OCI-LY7 (cell line): Measurements from ENCODE around the gene ITSN1. TPM values are rescaled to one million over a fixed set of nuclear protein-coding genes. Genes with fewer than 3 reads are reported as not detected.

ENCODE experiments used
- BruUV-seq: library from RNA; stranded (reverse); fragments of 400-500 nt; replicated peaks from 2 replicates; lab custom pipeline; 2021; lab: Mats Ljungman, UMichigan
- CTCF ChIA-PET: fragments of 300-600 bp; sonication (Branson Sonifier 250); formaldehyde crosslinking; loops from one replicate; lab custom pipeline; 2022; ENCODE audit warnings: antibody characterized with exemption; ENCODE audit not compliant: unreplicated experiment; lab: Charles Lee
- POLR2A ChIA-PET: fragments of 300-600 bp; sonication (Branson Sonifier 250); formaldehyde crosslinking; loops from one replicate; lab custom pipeline; 2022; ENCODE audit warnings: antibody characterized with exemption; lab: Charles Lee
- DNase-seq: peaks from one replicate; pipeline ENCODE4 v3.0.0-alpha.2; 2015; ENCODE audit warnings: low spot score
- H2AFZ ChIP-seq: fragments of 200-600 bp; sonication (generic), shearing (Covaris generic); 2 replicates; pipeline ENCODE4 v1.6.1; 2014; ENCODE audit warnings: mild to moderate bottlenecking, antibody characterized with exemption, low read length, moderate library complexity
- H3K27ac ChIP-seq: fragments of 200-600 bp; sonication (generic); 2 replicates; pipeline ENCODE4 v1.5.1; 2014; ENCODE audit warnings: mixed run types, low read depth, mild to moderate bottlenecking, moderate library complexity, low read length, inconsistent platforms; ENCODE audit not compliant: poor library complexity, severe bottlenecking
- H3K36me3 ChIP-seq: fragments of 200-600 bp; sonication (generic); 2 replicates; pipeline ENCODE4 v1.6.1; 2014; ENCODE audit warnings: mild to moderate bottlenecking, antibody characterized with exemption, low read length, moderate library complexity, mixed read lengths; ENCODE audit not compliant: insufficient read depth
- H3K4me1 ChIP-seq: fragments of 200-600 bp; sonication (generic); 2 replicates; pipeline ENCODE4 v1.5.1; 2014; ENCODE audit warnings: mild to moderate bottlenecking, low read length; ENCODE audit not compliant: insufficient read depth, poor library complexity, severe bottlenecking
- H3K4me2 ChIP-seq: fragments of 200-600 bp; sonication (generic); 2 replicates; pipeline ENCODE4 v1.6.1; 2014; ENCODE audit warnings: mild to moderate bottlenecking, low read length
- H3K4me3 ChIP-seq: fragments of 200-600 bp; sonication (generic); 2 replicates; pipeline ENCODE4 v1.5.1; 2014; ENCODE audit warnings: mild to moderate bottlenecking, low read depth, low read length; ENCODE audit not compliant: poor library complexity, severe bottlenecking
- H3K79me2 ChIP-seq: fragments of 200-600 bp; sonication (generic); 2 replicates; pipeline ENCODE4 v1.6.1; 2016; ENCODE audit warnings: low read depth, mild to moderate bottlenecking, low read length, moderate library complexity, mixed read lengths; ENCODE audit not compliant: insufficient read depth
- H3K9me2 ChIP-seq: fragments of 200-600 bp; sonication (generic); 2 replicates; pipeline ENCODE4 v1.6.1; 2016; ENCODE audit warnings: mild to moderate bottlenecking, low read length, mixed read lengths; ENCODE audit not compliant: insufficient read depth
- H3K9me3 ChIP-seq: fragments of 200-600 bp; sonication (generic); 2 replicates; pipeline ENCODE4 v1.6.1; 2014; ENCODE audit warnings: mild to moderate bottlenecking, mixed run types, low read length, mixed read lengths
- H4K20me1 ChIP-seq: fragments of 200-600 bp; sonication (generic); 2 replicates; pipeline ENCODE4 v1.6.1; 2014; ENCODE audit warnings: mild to moderate bottlenecking, antibody characterized with exemption, low read length, moderate library complexity, mixed read lengths; ENCODE audit not compliant: insufficient read depth
- EZH2phosphoT487 ChIP-seq: fragments of 200-600 bp; sonication (generic); IDR thresholded peaks from 2 replicates; pipeline ENCODE4 v1.6.1; 2018; ENCODE audit warnings: low read depth, borderline replicate concordance, mild to moderate bottlenecking, mixed run types, antibody characterized with exemption, low read length, moderate library complexity, mixed read lengths
- intact Hi-C: fragments of 100-400 bp; cut with micrococcal nuclease; formaldehyde crosslinking; loops from one replicate; pipeline ENCODE4 v1.10.0; 2022; ENCODE audit not compliant: unreplicated experiment
- total RNA-seq, 2 experiments: library from RNA; depleted of rRNA in 1 of 2; stranded (reverse); fragments of >200 nt in 1 of 2; shearing (Covaris generic) in 1 of 2; gene quantifications; 2 replicates each; pipeline ENCODE4 v1.2.3, GENCODE V29; 2014 to 2022
- TF ChIP-seq, protein P1 (sequence below): fragments of 200-600 bp; sonication (generic); conservative IDR thresholded peaks from 2 replicates; pipeline ENCODE4 v1.5.1; 2014; ENCODE audit warnings: mild to moderate bottlenecking, antibody characterized with exemption, low read length, moderate library complexity, mixed read lengths

Gene ITSN1
- total RNA-seq, 2 experiments from 2014 or later: 0.60 to 5.9 TPM

DNA sequence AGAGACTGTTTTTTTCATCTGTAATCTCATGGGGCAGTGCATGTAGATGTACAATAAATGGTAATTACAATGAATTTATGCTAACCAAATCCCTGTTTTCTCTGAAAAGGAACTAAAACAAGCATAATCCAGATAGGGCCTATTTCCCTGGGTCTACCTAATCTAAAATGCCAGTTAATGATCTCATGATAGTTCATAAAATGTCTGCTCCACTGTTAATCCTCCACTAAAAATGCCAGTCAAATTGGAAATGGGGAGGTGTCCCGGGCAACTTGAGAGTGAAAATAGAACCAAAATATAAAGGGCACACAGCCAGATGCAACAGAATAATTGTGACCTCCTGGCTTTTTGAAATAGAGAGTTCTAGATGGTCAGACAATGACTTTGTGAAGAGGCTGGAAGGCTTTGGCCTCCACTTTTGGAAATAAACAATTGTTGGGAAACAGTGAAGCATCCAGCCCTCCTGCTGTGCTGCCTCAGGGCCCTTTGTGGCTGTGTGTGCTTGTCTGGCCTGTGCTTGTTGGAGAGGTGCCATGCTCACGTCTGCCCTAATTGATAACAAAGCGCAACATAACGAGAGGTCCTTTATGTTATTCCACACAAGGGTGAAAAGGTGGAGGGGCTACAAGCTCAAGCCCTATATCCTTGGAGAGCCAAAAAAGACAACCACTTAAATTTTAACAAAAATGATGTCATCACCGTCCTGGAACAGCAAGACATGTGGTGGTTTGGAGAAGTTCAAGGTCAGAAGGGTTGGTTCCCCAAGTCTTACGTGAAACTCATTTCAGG lies 175.6 kb downstream of the ITSN1 start:
- Histone ChIP-seq H3K4me1 (no peaks in the 10 kb centered on the region), H3K27ac (no peak overlapping the region), H3K9me2 (no peaks in the 10 kb centered on the region), H3K9me3 (no peaks in the 10 kb centered on the region), H3K79me2 (no peaks in the 10 kb centered on the region), H3K4me2 (no peak overlapping the region), H3K36me3 (no peaks in the 10 kb centered on the region), H3K4me3 (no peak overlapping the region), H2AFZ (no peak overlapping the region), H4K20me1 (no peaks in the 10 kb centered on the region)
- intact Hi-C loops: no loop called here
- DNase-seq: no peak
- CTCF ChIA-PET: no interaction called here
- TF ChIP-seq, protein P1, sequence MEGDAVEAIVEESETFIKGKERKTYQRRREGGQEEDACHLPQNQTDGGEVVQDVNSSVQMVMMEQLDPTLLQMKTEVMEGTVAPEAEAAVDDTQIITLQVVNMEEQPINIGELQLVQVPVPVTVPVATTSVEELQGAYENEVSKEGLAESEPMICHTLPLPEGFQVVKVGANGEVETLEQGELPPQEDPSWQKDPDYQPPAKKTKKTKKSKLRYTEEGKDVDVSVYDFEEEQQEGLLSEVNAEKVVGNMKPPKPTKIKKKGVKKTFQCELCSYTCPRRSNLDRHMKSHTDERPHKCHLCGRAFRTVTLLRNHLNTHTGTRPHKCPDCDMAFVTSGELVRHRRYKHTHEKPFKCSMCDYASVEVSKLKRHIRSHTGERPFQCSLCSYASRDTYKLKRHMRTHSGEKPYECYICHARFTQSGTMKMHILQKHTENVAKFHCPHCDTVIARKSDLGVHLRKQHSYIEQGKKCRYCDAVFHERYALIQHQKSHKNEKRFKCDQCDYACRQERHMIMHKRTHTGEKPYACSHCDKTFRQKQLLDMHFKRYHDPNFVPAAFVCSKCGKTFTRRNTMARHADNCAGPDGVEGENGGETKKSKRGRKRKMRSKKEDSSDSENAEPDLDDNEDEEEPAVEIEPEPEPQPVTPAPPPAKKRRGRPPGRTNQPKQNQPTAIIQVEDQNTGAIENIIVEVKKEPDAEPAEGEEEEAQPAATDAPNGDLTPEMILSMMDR: no peak
- TF ChIP-seq EZH2phosphoT487: no peak
- POLR2A ChIA-PET: no interaction called here
- no TSS peak for BruUV-seq

DNA sequence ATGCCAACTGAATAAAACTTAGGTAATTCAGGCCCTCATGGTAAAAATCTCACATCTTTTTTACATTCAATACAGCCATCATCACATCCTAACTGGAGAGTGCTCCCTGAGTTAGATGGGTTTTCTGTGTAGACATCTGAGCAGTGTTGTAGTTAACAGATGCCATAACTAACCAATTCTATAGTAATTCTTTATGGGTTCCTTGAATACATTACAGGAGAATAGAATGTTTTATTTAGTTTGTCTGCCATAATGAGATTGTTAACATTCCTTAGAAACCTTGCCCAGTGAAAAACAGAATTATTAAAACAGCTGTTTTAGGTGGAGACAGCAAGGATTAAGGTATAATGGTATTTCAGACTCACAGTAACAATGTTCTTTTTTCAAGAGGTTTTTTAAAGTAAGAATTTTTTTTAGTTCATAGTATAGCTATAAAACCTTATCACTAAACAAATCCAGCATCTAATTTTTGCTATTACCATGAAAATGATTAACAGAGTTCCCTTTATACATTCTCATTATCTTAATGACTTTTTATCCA lies 178.0 kb downstream of the ITSN1 start:
- H3K9me2 ChIP-seq: no peaks in the 10 kb centered on the region
- no peak overlapping the region for H3K4me3 ChIP-seq
- H3K4me1 ChIP-seq: no peaks in the 10 kb centered on the region
- no peaks in the 10 kb centered on the region for H3K36me3 ChIP-seq
- H4K20me1 ChIP-seq: no peaks in the 10 kb centered on the region
- no peaks in the 10 kb centered on the region for H3K79me2 ChIP-seq
- no peak overlapping the region for H3K27ac ChIP-seq
- TF ChIP-seq EZH2phosphoT487: no peak
- TF ChIP-seq, protein P1: no peak
- ChIA-PET POLR2A (interaction anchor here (0.6 to 1.3 kb wide), 5 partner anchors 10 to 445 kb away, joined by 3 to 4 read pairs (median 3); no protein-coding TSS in a partner anchor), CTCF (no interaction called here)
- no peak overlapping the region for H2AFZ ChIP-seq
- no TSS peak for BruUV-seq
- no peak for DNase-seq
- H3K4me2 ChIP-seq: no peak overlapping the region
- intact Hi-C loops: no loop called here
- no peaks in the 10 kb centered on the region for H3K9me3 ChIP-seq

DNA sequence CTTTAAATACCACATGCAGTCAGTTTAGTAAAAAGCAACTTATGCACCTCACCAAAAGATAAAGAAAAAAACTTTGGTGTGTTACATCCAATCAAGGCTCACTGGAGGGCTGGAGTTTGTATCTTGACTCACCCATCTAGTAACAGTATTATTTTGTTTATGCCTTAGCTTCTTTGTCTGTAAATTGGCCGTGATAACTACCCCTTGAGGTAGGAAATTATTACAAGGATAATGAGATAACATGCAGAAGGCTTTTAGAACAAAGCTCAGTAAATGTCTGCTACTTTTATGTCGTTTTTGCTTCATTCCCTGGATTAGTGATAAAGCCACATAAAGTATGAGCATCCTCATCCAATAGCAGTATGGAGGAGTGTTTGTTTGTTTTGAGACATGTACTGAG lies 178.5 kb downstream of the ITSN1 start:
- Histone ChIP-seq H3K4me1 (no peaks in the 10 kb centered on the region), H3K27ac (no peak overlapping the region), H2AFZ (no peak overlapping the region), H3K9me2 (no peaks in the 10 kb centered on the region), H4K20me1 (no peaks in the 10 kb centered on the region), H3K79me2 (no peaks in the 10 kb centered on the region), H3K36me3 (no peaks in the 10 kb centered on the region), H3K9me3 (no peaks in the 10 kb centered on the region), H3K4me2 (no peak overlapping the region), H3K4me3 (no peak overlapping the region)
- TF ChIP-seq, protein P1: no peak
- TF ChIP-seq EZH2phosphoT487: no peak
- CTCF ChIA-PET: no interaction called here
- intact Hi-C loops: no loop called here
- no peak for DNase-seq
- POLR2A ChIA-PET: interaction anchor here (0.6 to 1.3 kb wide), 5 partner anchors 11 to 444 kb away, joined by 3 to 4 read pairs (median 3); no protein-coding TSS in a partner anchor
- BruUV-seq: no TSS peak
